HG03135 (cell line): ENCODE data around the gene CXCR6.

Source experiments
- ATAC-seq: cut with Tn5 transposase; IDR thresholded peaks from one replicate; pipeline ENCODE4 v1.9.1; 2021; ENCODE audit warnings: mild to moderate bottlenecking, moderate library complexity; ENCODE audit not compliant: unreplicated experiment

The CXCR6 gene

GRCh38 chr3:45966371-45966791 lies 23.1 kb downstream of the CXCR6 start:
- ATAC-seq: no peak

- no peak for ATAC-seq
Measured at GRCh38 chr3:45966950-45967640, 23.8 kb downstream of the CXCR6 start.

GRCh38 chr3:45967724-45968123 lies 24.5 kb downstream of the CXCR6 start:
- no peak for ATAC-seq

GRCh38 chr3:45968149-45968548 lies 24.9 kb downstream of the CXCR6 start:
- no peak for ATAC-seq

GRCh38 chr3:45968706-45969105 lies 25.4 kb downstream of the CXCR6 start:
- ATAC-seq: no peak

GRCh38 chr3:45969116-45969515 lies 25.9 kb downstream of the CXCR6 start:
- ATAC-seq: no peak

- ATAC-seq: no peak
Measured at GRCh38 chr3:45969953-45970352, 26.7 kb downstream of the CXCR6 start.

- no peak for ATAC-seq
Measured at GRCh38 chr3:45972534-45973402, 29.5 kb downstream of the CXCR6 start.

- ATAC-seq: no peak
Measured at GRCh38 chr3:45974686-45975085, 31.4 kb downstream of the CXCR6 start.

GRCh38 chr3:45975686-45976085 lies 32.4 kb downstream of the CXCR6 start:
- no peak for ATAC-seq

- ATAC-seq: no peak
Measured at GRCh38 chr3:45976191-45977091, 33.2 kb downstream of the CXCR6 start.

GRCh38 chr3:45978006-45978761 lies 34.9 kb downstream of the CXCR6 start:
- ATAC-seq: no peak

- ATAC-seq: no peak
Measured at GRCh38 chr3:45979378-45979777, 36.1 kb downstream of the CXCR6 start.

- ATAC-seq: no peak
Measured at GRCh38 chr3:45980229-45980813, 37.1 kb downstream of the CXCR6 start.

GRCh38 chr3:45980819-45981218 lies 37.6 kb downstream of the CXCR6 start:
- no peak for ATAC-seq

GRCh38 chr3:45981346-45982074 lies 38.2 kb downstream of the CXCR6 start:
- ATAC-seq: no peak

GRCh38 chr3:45983770-45984169 lies 40.5 kb downstream of the CXCR6 start:
- no peak for ATAC-seq

GRCh38 chr3:45984331-45985312 lies 41.4 kb downstream of the CXCR6 start:
- no peak for ATAC-seq
